NCI-H526 treated with DMSO at 0.1 percent for 48 hours (cell line): ENCODE measurements around the gene C1QTNF7.

Source experiments
- DNase-seq: peaks from one replicate; lab custom pipeline; 2025; lab: John Stamatoyannopoulos, UW

C1QTNF7 gene, protein sequence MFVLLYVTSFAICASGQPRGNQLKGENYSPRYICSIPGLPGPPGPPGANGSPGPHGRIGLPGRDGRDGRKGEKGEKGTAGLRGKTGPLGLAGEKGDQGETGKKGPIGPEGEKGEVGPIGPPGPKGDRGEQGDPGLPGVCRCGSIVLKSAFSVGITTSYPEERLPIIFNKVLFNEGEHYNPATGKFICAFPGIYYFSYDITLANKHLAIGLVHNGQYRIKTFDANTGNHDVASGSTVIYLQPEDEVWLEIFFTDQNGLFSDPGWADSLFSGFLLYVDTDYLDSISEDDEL

DNA sequence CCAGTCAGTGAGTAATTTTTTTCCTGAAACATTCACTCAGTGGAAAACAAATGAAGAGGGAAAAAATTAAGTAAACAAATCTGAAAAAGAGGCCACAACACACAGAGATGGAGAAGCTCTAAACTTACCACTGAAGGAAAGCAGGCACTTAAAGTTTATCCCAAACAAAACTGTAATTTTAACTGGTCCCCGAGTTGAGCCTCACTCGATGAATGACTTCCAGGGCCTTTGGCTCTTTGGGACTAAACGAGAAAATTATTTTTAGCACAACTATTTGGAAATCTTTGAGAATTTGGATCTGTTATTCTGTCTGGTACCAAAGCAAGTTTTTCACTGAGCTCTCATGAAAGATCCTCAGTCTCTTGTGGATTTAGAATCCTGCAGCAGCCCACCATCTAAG is at the start of gene C1QTNF7:
Gene C1QTNF7 (plus strand): TSS at position 333 of the 400 bp plus-strand sequence. CDS start 7,711 bp downstream, outside the sequence.
- DNase-seq, result no peak

DNA sequence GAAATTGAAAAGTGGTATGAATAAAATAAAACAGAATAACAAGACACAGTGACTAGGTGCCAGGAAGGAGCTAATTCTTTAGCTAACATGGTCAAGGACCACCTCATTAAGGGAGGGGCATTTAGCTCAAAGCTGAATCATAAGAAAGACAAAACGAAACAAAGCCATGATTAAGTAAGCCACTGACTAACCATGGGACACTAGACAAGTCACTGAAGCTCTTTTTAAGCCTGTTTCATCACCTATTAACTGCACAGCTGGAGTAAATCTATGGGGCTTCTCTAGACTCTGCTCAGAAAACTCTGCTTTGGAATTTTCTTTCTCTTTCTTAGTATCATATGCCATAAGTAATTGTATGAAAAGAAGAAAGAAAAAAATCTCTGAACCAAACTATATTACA is 49.8 kb upstream of the C1QTNF7 start:
- DNase-seq, result no peak

DNA sequence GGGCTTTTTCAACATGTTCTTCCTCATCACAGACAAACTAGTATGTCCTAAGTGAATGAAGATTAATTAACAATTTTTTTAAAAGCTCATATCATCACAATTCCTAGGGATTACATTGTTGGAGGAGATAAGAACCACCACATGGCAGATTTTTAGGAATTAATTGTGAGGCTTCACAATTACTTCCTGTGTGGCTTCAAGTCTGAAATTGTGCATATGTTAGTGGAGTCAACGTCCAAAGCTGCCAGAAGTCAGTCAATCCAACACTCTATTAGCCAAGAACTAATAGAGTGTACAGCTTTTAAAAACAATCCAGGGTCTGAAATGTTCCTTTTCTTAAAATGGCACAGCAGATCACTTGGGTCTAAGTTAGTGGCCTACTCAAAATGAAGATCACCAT is 49.3 kb upstream of the C1QTNF7 start:
- DNase-seq, result no peak

DNA sequence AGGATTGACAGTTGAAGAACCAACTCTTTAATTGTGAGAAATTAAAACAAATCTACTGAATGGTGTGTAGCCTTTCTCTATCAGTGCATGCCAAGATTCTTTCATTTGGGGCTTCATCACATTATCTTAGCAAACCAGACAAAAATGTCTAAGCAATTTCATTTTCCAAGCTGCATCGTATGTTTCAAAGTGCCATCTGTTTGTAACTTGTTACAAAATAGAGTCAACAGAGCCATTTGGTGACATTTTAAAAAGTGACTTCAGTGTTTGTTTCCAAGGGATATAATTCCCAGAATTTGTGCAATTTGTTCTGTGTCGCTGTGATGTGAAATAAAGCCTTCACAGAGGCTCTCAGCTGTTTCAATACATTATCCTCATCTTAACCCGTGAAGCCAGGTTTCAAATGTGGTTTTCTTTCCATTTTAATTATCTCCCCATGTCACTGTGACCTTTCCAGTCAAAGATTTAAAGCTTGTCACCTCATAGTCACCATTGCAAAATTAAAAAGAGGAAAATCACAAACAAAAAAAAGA is 46.0 kb upstream of the C1QTNF7 start:
- no peak for DNase-seq

DNA sequence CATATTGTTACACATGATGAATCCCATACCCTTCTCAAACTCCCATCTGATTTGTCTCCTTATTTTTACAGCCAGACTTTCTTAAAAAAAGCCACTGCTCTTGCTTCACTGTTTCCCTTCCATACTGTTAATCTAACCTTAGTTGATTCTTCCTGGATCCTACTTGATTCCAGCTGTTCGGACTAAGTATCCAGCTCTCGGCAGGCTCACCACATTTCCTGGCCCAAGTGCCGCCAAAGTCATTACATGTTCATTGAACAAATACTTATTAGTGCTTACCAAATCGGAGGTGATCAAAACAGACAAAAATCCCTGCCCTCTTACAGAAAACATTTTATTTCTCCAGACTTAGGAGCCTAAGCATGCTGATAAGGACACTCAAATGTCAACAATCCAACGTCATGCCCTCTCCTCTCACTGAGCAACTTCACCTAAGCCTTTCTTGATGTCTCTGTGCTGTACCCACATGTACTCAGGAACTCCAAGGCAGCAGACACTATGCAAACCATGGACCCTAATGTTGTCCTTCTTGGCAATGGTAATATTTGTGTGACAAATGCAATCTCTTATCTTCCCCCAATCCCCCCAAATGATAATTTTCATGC is 45.1 kb upstream of the C1QTNF7 start:
- DNase-seq, result no peak

DNA sequence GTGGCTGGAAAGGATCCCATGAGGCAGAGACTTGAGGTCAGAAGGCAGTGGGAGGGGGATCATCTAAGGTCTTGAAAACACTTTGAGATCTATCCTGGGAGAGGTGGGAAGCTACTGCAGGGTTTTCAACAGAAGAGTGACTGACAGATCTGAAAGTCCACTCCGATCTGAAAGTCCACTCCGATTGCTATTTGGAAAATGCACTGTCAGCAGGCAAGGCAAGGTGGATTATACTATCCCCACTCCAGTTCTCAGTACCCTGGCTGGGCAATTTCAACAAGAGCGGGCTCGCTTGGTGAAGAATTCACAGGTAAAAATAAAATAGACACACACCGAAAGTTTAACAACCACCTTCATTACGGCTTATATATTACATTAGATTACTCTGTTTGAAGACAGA is 42.3 kb upstream of the C1QTNF7 start:
- DNase-seq, result no peak

DNA sequence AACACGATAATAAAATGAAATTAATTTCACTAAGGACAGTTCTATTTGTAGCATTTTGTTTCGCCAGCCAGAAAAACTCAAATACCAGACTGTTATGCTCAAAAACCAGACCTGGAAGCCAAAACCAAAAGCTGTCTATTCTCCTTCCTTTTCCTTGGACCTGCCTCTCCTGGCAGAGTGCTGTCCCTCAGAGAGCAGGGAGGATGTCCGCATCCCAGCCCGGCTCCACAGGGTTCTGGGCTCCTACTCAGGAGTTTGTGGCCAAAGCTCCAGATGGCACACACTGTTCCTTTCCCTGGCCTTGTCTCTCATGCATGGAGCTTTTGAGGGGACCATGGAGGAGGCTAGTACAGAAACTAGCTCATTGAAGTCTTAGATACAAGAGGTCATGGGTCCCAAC is 41.9 kb upstream of the C1QTNF7 start:
- no peak for DNase-seq

DNA sequence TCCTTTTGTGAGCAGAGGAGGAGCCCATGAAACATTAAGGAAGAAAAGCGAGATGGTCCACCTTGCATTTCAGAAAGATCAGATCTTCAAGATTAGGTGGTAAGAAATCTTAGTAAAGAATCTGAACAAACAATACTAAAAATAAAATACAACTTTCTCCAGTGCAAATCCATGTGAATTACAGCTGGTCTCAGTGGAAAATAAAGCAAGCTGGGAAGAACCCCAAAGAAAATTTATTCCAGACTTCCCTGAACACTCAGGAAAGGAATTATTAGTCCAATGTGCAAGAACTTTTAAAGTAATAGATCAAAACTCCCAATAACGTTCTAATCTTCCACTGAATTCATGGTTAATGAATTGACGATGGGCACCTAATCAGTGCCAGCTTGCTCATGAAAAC is 37.3 kb upstream of the C1QTNF7 start:
- no peak for DNase-seq

DNA sequence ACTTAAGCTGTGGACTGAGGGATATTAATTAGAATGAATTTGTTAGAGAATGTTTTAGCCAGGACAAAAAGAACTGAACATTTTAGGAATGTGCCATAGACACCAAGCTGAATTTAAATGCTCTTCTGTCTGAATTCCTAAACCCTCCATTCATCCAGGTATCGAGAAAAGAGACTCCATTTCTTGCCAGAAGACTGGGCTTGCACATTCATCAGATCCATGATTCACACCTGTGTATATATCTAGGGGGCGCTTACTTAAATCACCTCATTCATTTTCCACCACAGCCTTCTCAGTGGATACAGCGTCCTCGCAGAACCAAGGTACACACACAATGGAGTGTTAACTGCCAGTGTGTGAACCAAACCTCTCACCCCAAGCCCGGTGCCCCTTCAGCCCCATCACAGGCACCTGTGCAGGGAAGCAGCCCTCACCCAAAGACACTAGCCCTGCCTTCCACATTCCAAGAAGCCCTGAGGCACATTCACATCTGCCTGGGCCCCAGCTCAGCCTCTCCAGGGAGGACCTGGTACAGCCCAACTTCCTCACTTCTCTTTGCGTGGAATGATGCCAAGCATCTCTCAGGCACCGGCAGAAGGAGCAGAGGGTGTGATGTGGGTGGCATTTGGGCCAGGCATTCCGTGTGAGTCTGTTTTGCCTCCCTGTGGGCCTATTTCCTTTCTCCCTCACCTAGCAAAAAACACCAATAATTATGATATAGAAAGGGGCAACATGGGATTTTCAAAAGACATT is 35.6 kb upstream of the C1QTNF7 start:
- DNase-seq, result no peak

DNA sequence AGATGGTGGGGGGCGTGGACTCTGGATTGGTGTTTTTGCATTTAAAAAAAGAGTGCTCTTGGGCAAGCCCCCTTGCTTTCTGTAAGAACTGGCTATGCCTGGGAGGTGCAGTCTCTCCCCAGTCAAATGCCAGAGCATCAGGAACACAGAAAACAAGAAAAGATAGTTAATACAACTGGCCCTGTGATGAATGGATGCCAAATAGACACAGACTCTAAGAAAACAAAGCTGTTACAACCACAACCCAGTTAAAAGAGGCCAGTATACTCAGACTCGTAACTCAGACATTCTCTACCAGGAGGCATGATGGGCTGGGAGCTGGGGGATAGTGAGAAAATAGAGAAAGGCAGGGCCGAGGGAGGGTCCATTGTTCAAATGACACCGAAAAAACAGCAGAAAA is 32.5 kb upstream of the C1QTNF7 start:
- DNase-seq, result no peak

DNA sequence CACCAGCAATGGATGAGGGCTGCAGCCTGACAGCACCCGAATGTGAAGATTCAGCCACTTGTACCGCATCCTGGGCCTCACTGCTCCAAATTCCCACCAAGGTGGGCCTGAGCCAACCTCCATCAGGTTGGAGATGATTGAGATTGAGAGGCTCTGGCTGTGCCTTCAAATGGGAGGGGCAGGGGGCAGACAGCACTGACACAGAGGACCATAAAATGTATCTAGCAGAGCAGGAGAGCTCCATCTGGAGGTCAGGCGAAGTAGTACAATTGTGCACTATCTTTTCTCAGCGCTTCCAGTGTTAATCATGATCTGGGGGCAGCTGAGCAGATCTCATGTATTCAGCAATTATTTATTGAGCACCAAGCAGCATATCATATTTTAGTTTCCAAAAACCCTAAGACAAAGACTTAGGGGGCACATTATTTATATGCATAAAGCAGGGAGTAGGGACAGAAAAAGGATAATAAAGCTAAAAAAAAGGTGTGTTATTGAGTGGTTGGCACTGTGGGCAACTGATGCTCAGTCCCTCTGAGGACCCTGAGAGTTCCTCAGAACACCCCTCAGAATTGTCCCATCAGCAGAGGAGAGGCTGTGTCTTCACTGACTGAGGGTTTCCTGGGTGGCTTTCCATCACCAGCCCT is 31.6 kb upstream of the C1QTNF7 start:
- no peak for DNase-seq

DNA sequence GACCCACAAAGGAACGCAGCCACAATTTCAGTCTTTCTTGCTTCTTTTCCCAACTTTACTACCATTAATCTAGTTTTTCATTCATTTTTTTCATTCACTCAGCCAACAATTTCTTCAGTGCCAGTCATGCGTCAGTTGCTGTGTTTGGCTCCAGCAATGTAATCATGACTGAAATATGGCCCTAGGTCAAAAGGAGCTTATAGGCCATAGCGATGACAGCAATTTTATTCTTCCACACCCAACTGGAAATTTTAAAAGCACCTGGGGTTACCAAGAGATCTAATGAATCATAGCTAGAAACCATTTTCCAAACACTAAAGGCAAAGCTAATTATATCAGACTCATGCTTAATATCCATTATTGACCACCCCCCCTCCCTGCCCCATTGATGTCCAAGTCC is 29.8 kb upstream of the C1QTNF7 start:
- no peak for DNase-seq

DNA sequence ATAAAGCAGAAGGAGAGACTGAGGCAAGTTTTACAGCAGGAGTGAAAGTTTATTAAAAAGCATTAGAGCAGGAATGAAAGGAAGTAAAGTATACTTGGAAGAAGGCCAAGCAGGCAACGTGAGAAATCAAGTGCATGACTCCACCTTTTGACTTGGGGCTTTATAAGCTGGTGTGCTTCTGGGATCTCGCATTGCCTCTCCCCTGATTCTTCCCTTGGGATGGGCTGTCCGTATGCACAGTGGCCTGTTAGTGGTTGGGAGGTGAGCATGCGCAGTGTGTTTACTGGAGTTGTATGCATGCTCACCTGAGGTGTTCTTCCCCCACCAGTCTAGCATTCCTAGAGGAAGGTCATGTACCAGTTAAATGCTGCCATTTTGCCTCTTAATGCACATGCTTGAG is 29.1 kb upstream of the C1QTNF7 start:
- no peak for DNase-seq

DNA sequence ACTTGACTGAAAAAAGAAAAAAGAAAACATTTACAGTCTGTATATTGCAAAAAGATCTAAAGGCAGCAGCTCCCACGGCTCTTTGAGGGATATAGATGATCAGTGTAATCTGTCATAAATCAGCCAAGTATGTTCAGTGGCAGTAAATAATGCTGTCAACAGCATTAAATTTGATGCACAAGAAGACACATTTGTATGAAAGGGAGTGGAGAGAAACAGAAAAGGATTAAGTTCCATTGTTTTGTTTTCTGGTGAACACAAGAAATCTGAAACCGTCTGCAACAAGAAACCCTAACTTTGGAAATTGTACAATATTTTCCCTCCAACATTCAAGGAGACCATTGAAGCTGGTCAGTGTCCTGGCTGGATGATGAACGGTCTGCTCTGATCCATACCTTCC is 27.6 kb upstream of the C1QTNF7 start:
- DNase-seq, result no peak

DNA sequence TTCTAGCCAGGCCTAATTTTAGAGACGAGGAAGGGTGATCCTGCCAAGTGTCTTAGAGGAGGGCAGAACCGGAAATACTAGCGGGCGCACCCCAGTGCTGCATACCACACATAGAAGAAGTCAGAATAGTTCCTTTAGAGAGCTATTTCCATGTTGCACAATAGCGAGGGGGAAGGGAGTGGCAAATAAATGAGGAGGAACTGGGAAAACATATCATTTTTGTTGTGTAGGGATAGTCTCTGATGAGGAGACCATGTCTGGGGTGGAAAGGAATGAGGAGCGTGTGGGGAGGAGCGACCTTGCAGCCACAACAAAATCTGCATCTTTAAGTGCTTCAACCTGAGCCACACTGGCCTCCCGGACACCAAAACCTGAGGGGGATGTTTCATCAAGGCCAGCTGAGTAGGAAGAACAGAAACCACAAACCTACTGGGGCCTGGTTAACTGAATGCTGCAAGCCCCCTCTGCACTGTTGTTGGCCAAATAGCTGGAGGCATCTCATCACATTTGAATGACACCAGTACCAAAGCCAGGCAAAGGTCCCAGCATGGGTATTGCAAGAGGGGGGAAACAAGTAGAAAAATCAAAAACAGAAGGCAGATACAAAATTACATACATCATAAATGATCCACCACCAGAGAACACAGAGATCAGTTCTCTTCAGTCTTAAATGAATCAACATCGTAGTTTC is 26.7 kb upstream of the C1QTNF7 start:
- no peak for DNase-seq

DNA sequence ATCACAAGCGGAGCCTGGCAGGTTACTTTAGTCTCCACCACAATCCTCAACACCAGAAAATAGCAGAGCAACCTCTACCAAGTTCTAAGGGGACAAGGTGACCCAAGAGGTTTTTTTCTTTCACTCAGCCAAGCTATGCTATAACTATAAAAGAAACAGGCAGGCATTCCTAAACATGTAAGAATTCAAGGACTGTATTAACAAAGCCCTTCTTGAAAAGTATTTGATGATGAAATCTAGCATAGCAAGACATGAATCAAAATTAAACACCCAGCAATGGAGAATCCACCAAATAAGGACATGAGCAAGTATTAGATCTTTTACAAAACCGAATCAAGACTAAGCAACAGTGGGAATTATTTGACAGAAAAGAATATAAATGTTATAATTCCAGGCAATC is 25.7 kb upstream of the C1QTNF7 start:
- no peak for DNase-seq

DNA sequence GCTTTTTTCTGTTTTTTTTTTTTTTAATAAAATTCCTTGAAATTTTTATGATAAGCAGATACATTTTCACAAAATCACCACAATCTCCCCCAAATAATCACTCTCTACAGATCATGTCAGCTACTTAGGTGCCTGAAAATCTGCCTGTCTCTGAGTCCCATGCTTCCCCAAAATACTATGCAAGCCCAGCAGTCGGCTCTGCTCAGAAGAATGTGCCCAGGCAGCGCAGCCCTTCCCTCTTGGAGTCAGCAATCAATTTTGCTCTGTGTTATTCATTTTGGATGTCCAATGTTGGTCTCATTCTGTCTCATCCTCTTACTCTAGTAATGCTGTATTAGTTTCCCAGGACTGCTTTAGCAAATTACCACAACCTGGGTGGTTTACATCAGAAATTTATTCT is 24.9 kb upstream of the C1QTNF7 start:
- no peak for DNase-seq

DNA sequence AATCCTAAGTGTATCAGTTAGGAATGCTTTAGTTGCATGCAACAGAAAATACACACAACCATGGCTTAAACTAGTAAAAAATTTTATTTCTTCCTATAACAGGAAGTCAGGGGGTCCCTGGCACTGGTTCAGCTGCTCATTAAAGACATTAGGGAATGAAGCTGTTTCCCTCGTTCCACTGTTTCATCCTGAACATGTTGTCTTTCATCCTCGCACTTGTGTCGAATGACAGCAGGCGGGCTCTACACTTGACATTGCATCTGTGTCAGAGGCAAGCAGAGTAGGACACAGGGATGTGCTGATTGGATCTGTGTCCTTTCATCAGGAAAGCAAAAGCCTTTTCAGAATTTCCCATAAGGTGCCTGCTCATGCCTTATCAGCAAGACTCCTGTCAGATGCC is 22.8 kb upstream of the C1QTNF7 start:
- DNase-seq, result no peak

DNA sequence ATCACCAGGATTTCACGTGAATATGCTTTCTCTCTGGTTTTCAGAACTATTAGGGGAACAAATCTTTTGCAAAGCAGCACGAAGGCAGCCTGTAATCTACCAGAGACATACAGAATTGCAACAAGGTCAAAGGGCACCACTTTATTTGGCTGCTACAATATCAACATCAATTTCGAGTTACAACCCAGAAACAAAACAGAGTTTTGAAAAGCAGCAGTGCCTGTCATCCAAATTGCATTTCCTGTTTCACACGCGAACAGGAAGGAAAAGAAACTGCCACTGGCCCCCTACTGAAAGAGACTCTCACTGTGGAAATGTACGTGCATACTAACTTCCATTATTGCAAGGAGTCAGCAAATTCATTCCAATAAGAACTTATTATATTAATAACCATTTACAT is 17.1 kb upstream of the C1QTNF7 start:
- no peak for DNase-seq

DNA sequence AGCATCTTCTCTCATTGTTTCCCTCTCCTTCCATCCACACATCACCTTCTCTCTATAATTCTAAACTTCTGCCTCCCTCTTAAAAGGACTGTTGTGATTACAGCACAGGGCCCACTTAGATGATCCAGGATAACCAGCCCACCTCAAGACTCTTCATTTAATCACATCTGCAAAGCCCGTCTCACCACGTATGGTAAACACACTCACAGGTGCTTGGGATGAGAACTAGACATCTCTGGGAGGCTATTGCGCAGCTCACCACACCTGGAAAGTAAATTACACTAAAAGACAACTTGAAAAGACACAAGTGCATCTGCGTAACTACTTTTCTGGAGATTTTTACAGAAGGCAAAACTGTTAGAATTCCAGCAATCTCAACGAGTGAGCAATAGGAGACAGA is 15.4 kb upstream of the C1QTNF7 start:
- no peak for DNase-seq

DNA sequence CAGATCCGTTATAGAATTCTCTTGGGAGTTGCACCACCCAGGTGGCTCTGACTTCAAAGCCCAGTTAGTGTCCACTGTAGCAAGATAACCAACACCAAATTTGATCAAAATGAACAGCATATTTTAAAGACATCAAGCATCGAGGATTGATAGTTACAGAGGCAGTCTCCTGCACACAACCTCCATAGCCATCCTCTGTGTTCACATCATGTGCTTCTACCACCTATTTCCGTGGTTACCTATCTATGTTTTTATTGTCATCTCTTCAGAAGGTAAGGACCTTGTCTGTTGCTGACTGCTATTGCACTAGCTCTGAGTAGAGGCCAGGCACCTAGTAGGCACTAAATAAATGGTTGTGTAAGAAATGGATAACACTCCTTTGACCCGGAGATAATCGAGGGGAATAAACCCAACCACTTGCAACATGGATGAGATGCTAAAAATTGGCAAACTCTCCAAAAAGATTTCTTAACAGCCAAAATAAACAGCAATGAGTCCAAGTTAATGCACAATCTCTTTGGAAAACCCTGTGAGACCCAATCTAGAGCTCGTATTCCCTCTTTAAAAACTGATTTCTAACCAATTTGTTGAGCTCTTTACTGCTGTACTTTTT is 14.7 kb upstream of the C1QTNF7 start:
- DNase-seq, result no peak

DNA sequence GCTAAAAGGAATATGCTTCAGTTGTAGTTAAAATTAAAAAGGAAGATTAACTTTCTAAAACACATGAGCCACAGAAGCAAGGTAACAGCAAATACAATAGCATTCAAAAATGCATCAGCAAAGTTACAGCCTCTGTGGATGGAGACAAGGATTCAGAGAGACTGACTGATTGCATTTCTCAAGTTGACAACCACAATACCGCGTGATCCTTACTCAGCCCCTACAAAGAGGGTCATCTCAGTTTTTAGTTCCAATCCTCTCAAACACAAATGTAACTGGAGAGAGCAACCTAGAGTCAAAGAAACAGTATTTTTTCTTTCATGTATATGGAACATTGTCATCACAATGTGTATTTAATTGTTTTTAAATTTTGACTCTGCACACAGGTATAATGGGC is 14.2 kb upstream of the C1QTNF7 start:
- no peak for DNase-seq
